T-helper 2 cell treated with Interferon-gamma antibody and Interleukin-4, amounts not matched to agents 5 μg/mL and 100 μg/mL, for 36 hours (primary cell): ENCODE data around the gene CD248.

Source experiments
- DNase-seq: peaks from one replicate; pipeline ENCODE4 v3.0.0; 2021; ENCODE audit warnings: low spot score
- H3K27ac Mint-ChIP-seq: one replicate; pipeline ENCODE4 v1.8.0; 2021; ENCODE audit warnings: mild to moderate bottlenecking, mixed read lengths
- H3K27me3 Mint-ChIP-seq: one replicate; pipeline ENCODE4 v1.8.0; 2021; ENCODE audit warnings: low read depth, mixed read lengths
- H3K36me3 Mint-ChIP-seq: one replicate; pipeline ENCODE4 v1.8.0; 2021; ENCODE audit warnings: low read depth, mixed read lengths
- H3K4me1 Mint-ChIP-seq: one replicate; pipeline ENCODE4 v1.8.0; 2021; ENCODE audit warnings: low read depth, mixed read lengths
- H3K4me3 Mint-ChIP-seq: one replicate; pipeline ENCODE4 v1.8.0; 2022; ENCODE audit warnings: mild to moderate bottlenecking, moderate library complexity, mixed read lengths
- H3K9me3 Mint-ChIP-seq: one replicate; pipeline ENCODE4 v1.8.0; 2021; ENCODE audit warnings: mixed read lengths

CD248 gene

DNA sequence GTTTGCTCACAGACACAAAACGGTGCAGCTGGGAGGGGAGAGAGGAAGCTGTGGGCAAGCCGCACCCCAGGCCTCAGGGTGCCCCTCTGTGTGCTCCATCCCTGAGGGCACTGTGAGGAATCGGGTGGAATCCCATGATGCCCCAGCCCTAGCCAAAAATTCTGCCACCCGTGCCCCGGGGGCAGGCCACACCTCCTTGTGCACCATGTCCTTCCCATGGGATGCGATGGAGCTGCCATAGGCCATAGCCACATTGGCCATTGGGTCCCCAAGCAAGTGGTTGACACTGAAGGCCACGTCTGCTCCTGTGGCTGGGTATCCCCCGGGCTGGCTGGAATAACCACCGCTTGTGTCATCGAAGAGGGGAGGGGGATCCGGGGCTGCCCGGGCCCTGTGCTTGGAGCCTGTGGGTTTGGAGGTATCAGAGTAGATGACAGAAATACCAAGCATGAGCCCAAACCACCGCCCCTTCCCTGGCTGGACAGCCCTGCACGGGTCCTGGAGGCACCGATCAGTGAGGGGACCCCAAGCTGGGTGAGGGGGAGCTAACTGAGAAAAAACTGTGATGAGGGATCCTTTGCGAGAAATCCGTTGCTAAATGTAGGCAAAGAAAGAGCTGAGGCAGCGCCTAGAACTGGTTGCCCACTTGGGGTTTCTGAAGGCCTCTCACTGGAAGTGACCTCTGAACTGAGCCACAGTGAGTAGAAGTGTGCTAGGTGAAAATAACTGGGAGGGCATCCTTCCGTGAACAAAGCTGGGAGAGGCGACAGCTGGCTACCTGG is 28.8 kb downstream of the CD248 start:
- no peak for DNase-seq
- Mint-ChIP-seq H3K27me3 (peaks cover 25% of the 10 kb centered on the region), H3K36me3 (peaks cover 3% of the 10 kb centered on the region), H3K4me3 (peak overlapping the region; percentile 92), H3K9me3 (no peaks in the 10 kb centered on the region), H3K27ac (peak overlapping the region; percentile 91), H3K4me1 (peaks cover 16% of the 10 kb centered on the region)

DNA sequence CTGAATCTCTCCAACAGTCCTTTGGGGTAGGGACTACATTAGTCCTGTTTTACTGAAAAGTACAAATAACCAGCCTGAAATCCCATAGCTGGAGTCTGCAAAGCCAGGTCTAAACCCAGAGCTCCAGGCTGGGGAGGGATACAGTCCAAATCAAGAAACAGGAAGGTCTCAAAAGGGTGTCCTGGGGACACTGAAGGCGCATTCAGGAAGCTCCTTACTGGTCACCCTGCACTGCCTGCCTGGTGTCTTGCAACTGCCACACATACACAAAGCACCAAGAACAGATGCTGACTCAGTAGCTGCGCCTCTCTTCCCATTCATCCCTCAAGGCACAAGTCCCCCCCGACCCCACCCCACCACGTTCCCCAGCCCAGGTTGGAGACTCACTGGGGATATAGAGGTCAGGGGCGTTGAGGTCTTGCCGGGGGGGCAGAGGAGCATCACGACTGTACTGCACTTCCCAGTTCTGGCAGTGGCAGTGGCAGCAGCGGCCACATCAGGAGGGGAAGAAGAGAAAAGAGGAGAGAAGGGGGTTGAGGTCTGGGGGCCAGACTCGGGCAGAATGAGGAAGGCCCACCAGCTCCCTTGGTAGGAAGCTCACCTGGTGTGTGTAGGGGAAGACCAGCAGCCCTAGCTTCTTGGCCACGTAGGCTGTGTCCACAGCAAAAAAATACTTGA is 29.5 kb downstream of the CD248 start:
- H3K36me3 Mint-ChIP-seq = peaks cover 2% of the 10 kb centered on the region
- no peak for DNase-seq
- H3K9me3 Mint-ChIP-seq = no peaks in the 10 kb centered on the region
- peak overlapping the region; percentile 92 for H3K4me3 Mint-ChIP-seq
- H3K27ac Mint-ChIP-seq = peak overlapping the region; percentile 28
- H3K27me3 Mint-ChIP-seq = peaks cover 18% of the 10 kb centered on the region
- H3K4me1 Mint-ChIP-seq = peaks cover 12% of the 10 kb centered on the region

DNA sequence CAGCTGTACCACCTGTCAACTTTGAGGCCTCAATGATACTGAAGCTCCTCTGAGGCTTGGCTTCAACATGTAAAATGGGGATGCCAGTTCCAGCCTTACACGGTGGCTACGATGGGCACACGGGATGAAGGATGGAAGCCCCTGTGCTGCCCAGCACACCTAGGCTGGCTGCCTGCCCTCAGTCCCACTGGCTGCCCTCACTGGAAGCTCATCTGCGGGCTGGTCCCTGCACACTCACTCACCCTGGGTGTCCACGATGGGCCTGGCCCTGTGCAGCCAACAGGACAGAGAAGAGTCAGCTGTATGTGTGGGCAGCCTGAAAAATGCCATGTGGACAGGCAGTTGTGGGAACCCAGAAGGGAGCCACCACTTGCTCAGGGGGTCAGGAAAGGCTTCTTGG is 30.1 kb downstream of the CD248 start:
- DNase-seq = no peak
- H3K4me3 Mint-ChIP-seq = no peak overlapping the region
- H3K9me3 Mint-ChIP-seq = no peaks in the 10 kb centered on the region
- H3K27ac Mint-ChIP-seq = no peak overlapping the region
- H3K4me1 Mint-ChIP-seq = peaks cover 15% of the 10 kb centered on the region
- H3K36me3 Mint-ChIP-seq = peaks cover 2% of the 10 kb centered on the region
- H3K27me3 Mint-ChIP-seq = peaks cover 17% of the 10 kb centered on the region

DNA sequence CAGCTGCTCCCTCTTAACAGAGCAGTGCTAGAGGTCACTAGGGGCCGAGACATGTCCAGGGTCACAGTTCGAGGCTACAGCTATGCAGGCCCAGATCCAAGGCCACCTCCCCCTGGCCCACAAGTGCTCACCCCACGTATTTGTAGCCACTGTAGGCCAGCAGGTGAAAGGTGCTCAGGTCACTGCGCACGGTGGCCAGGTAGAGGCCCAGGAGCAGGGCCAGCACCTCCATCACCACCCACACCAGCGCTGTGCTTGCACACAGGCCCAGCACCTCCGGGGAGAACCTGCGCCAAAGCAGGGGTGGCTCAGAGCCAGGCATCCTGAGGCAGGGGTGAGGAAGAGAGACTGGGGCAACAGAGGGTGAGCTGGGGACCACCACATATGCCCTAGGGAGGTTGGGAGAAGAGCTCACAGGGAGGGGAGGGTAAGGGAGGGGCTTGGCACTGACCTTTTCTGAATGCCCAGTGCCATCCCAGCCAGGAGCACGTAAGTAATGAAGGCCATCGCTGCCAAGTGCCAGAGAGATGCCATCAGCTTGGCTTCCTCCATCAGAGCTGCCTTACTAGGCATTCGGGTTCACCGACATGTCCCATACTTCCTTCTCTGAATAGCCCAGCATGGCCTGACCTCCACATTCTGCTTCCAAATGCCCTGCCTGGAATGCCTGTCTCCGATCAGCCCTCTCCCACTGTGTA is 31.4 kb downstream of the CD248 start:
- H3K36me3 Mint-ChIP-seq = peaks cover 2% of the 10 kb centered on the region
- H3K27ac Mint-ChIP-seq = no peak overlapping the region
- no peaks in the 10 kb centered on the region for H3K9me3 Mint-ChIP-seq
- H3K4me3 Mint-ChIP-seq = no peak overlapping the region
- peaks cover 17% of the 10 kb centered on the region for H3K4me1 Mint-ChIP-seq
- peaks cover 10% of the 10 kb centered on the region for H3K27me3 Mint-ChIP-seq
- no peak for DNase-seq

DNA sequence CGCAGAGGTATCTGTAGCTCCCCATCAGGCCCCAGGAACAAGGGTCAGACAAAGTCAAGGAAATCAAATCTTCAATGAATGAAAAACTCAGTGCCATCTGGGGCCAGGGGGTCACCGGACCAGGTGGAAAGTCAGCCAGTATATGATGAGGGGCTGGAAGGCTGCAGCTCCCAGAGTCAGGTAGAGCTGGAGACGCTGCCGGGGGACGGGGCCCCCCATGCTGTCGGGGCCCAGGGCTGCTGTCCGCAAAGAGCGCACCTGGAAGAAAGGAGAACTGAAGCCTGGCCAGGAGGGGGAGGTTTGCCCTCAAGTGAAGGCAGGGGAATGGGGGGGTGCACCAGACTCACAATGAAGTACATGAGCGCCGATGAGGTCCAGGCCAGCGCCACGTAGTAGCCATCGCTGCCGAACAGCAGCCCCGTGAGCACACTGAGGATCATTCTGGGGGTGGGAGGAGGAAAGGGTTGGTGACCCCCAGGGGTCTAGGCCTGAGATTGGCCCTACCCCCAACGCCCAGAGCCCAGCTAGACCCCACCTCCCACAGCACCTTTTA is 32.2 kb downstream of the CD248 start:
- Mint-ChIP-seq H3K9me3 (no peaks in the 10 kb centered on the region), H3K4me1 (peaks cover 13% of the 10 kb centered on the region), H3K27me3 (peaks cover 8% of the 10 kb centered on the region), H3K27ac (no peak overlapping the region), H3K4me3 (no peak overlapping the region), H3K36me3 (peaks cover 2% of the 10 kb centered on the region)
- no peak for DNase-seq

DNA sequence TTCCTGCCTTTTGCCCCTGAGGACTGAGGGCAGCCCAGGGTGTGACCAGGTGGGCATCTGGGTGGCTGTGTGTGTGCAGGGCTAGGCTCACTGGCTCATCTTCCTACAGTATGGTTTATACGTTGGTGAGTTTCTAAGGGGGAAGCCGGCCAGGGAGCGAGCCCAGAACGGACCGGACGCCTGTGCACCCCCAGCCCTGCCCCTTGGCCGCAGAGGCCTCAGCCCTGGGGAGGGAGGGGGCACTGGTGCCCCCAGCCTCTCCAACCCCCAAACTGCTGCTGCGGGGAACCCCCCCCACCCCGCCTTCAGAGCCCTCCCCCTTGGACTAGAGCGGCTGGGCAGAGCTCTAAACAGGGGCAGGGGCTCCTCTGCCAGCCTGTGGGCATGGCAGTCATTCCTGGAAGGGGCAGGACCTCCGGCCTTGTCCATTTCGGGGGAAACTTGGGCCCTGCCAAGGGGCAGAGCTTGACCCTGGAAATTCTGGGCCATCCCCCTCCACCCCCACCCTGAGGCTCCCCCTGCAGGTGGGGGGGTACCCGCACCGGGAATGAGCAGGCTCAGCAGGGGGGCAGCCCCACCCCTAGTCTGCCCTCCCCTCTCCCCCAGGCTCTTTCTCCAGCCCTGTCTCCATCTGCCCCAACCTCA is 33.3 kb downstream of the CD248 start:
- Mint-ChIP-seq H3K9me3 (no peaks in the 10 kb centered on the region), H3K4me1 (peaks cover 8% of the 10 kb centered on the region), H3K36me3 (no peaks in the 10 kb centered on the region), H3K27ac (no peak overlapping the region), H3K4me3 (no peak overlapping the region), H3K27me3 (peaks cover 10% of the 10 kb centered on the region)
- DNase-seq = no peak

DNA sequence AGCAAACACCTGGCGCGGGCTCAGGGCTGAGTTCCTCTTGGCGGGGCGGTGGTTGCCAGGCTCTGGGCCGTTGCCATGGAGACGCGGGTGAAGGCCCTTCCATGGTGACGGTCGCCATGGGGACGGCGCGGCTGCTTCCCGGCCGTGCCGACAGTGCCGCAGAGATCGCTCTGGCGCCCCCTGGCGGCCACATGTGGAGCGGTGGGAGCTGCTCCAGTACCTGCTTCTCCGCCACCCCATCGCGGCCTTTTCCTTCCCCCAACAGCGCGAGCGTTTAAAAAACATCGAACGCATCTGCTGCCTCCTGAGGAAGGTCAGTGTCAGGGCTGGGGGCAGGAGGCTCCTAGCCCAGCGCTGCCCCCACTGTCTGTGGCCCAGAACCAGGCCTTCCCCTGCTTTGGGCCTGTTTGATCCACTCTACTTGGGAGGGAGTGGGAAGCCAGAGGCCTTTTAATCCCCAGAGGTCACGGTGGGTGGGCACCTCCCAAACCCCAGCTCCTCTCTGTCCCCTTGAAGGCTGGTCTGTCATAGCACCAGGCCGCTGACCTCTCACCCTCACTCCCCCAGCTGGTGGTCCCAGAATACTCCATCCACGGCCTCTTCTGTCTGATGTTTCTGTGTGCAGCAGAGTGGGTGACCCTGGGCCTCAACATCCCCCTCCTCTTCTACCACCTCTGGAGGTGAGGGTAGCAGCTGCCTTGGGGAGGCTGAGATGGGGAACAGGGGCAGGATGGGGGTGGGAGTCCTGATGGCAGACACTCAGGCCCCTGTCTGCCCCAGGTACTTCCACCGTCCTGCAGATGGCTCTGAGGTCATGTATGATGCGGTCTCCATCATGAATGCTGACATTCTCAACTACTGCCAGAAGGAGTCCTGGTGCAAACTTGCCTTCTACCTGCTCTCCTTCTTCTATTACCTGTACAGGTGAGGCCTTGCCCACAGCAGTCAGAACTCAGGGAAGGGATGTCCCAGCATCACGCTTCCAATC is 34.1 kb downstream of the CD248 start:
- Mint-ChIP-seq H3K4me1 (peaks cover 8% of the 10 kb centered on the region), H3K9me3 (no peaks in the 10 kb centered on the region), H3K27me3 (peaks cover 10% of the 10 kb centered on the region), H3K27ac (peak overlapping the region; percentile 49), H3K4me3 (no peak overlapping the region), H3K36me3 (no peaks in the 10 kb centered on the region)
- peak; percentile 97 for DNase-seq

DNA sequence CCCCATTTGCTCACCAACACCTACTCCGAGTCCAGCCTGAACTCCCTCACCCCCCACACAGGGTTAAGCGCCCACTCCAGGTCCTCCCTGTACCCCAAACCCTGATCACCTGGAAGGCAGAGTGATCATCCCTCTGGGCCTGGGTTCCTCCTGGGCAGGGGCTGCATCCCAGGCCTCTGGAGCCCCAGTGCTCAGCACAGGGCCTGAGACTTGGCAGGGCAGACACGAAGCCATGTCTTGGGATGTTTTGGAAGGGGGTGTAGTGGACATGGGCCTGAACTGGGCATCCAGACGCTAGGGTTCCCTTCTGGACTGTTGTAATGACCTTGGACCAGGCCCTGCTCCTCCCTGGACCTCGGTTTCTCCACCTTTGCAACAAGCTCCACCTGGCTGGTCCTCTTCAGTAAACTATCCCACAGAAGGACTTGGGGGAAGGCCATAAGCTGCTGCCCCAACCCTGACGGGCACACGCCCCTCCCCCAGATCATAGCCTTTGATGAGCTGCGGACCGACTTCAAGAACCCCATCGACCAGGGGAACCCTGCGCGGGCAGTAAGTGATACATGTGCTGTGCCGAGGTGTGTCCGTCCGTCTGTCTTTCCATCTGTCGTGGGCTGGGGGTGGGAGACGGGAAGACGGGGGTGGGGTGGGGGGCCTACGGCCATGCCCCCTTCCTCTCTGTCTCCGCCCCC is 34.9 kb downstream of the CD248 start:
- Mint-ChIP-seq H3K4me1 (peaks cover 9% of the 10 kb centered on the region), H3K27ac (peak overlapping the region; percentile 54)

DNA sequence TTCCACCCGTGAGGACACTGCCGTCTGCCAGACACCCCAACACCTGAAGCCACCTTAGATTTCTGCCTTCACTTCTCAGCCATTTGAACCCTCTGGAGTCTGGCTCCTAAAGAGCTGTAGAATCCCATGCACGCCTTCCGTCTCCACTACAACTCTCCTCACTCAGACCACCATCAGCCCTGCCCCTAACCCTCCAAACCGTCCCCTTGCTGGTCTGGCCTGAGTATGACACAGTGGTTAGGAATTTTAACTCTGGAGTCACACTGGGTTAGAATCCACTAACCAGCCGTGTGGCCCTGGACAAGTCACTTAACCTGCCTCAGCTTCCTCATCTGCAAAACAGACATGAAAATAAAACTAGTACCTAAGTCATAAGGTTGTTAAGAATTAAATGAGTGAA is 35.8 kb downstream of the CD248 start:
- Mint-ChIP-seq H3K9me3 (no peaks in the 10 kb centered on the region), H3K27me3 (peaks cover 10% of the 10 kb centered on the region), H3K4me3 (no peak overlapping the region), H3K36me3 (no peaks in the 10 kb centered on the region), H3K4me1 (peaks cover 9% of the 10 kb centered on the region), H3K27ac (peak overlapping the region; percentile 7)
- no peak for DNase-seq

More for the DNA sequence above, 34.9 kb downstream of the CD248 start:
- Mint-ChIP-seq H3K4me3 (no peak overlapping the region), H3K36me3 (no peaks in the 10 kb centered on the region), H3K27me3 (peaks cover 10% of the 10 kb centered on the region), H3K9me3 (no peaks in the 10 kb centered on the region)
- DNase-seq = no peak

DNA sequence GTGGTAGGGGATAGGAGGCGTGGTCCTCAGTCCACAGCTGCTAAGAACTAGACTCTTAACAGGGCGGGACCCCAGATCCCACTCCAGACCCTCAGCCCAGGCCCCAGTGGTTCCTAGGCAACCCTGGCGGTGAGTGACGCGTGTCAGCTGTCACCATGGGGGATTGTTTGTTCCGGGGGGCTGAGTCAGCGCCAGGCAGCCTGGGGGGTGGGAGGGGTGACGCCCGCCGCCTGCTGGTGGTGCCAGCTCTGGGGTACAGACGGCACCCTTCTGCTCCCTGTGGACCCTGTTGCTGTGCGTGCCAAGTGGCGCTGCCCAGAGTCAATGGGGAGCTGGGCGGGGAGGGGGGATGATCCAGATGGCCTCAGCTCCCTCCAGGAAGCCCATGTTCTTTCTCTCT is 36.4 kb downstream of the CD248 start:
- no peak overlapping the region for H3K4me3 Mint-ChIP-seq
- DNase-seq = no peak
- H3K9me3 Mint-ChIP-seq = no peaks in the 10 kb centered on the region
- H3K36me3 Mint-ChIP-seq = peaks cover under 1% of the 10 kb centered on the region
- peaks cover 9% of the 10 kb centered on the region for H3K4me1 Mint-ChIP-seq
- peaks cover 10% of the 10 kb centered on the region for H3K27me3 Mint-ChIP-seq
- H3K27ac Mint-ChIP-seq = no peak overlapping the region

DNA sequence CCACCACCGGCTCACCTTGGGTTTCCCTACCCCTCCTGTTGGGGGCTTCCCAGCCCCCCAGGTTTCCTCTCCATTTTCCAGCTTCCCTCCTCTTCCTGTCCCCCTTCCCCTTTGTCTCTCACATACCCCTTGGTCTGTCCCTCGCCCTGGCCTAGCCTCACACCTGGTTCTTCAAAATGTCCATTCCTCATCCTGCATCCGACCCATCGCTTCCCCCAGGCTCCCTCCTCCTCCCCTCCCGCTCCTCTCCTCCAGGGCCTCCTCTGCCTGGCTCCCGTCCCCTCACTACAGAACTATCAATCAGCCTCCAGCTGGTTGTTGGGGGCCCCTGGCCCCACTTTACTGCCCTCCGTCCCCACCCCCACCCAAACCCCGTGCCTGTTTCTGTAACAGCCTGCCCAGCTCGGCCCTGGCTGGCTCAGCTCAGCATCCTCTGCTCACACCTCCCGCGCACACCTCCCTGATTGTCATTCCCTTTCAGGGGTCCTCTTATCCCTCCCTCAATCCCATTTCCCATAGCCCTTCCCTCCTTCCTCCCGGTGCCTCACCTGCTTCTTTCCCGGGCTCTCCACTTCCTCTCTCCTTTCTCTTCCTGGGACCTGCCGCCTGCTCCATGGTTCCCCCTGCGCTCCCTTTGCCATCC is 37.6 kb downstream of the CD248 start:
- peaks cover 10% of the 10 kb centered on the region for H3K27me3 Mint-ChIP-seq
- H3K27ac Mint-ChIP-seq = peak overlapping the region; percentile 61
- H3K4me3 Mint-ChIP-seq = peak overlapping the region; percentile 56
- H3K9me3 Mint-ChIP-seq = no peaks in the 10 kb centered on the region
- H3K36me3 Mint-ChIP-seq = peaks cover 6% of the 10 kb centered on the region
- H3K4me1 Mint-ChIP-seq = peaks cover 9% of the 10 kb centered on the region
- no peak for DNase-seq
